GM23338 (cell line): ENCODE results near the gene LGALS14. TPM values are rescaled to one million over a fixed set of nuclear protein-coding genes. Genes with fewer than 3 reads are reported as not detected.

Experiments used
- ATAC-seq: fragments of 200-7000 bp; cut with Tn5 transposase; 3 replicates; pipeline ENCODE4 v1.9.1; 2020
- DNase-seq: peaks from one replicate; pipeline ENCODE4 v3.0.0-alpha.2; 2015; ENCODE audit warnings: low spot score
- H2AFZ ChIP-seq: fragments of 200-600 bp; sonication (generic); 2 replicates; pipeline ENCODE4 v1.8.0; 2016; ENCODE audit warnings: antibody characterized with exemption, mild to moderate bottlenecking, moderate library complexity
- H3F3A ChIP-seq: fragments of 200-600 bp; sonication (generic); replicated peaks from 2 replicates; pipeline ENCODE4 v1.8.0; 2017; ENCODE audit warnings: antibody characterized with exemption, mixed run types, low read depth
- H3K27ac ChIP-seq: fragments of 200-600 bp; sonication (generic); 2 replicates; pipeline ENCODE4 v1.6.1; 2016; ENCODE audit warnings: low read depth
- H3K27me3 ChIP-seq: fragments of 200-600 bp; sonication (generic); 2 replicates; pipeline ENCODE4 v1.8.0; 2016; ENCODE audit warnings: mild to moderate bottlenecking, mixed run types, moderate library complexity; ENCODE audit not compliant: insufficient read depth
- H3K36me3 ChIP-seq: fragments of 200-600 bp; sonication (generic); 2 replicates; pipeline ENCODE4 v1.8.0; 2016; ENCODE audit warnings: mild to moderate bottlenecking; ENCODE audit not compliant: insufficient read depth
- H3K4me1 ChIP-seq: fragments of 200-600 bp; sonication (generic); 2 replicates; pipeline ENCODE4 v1.8.0; 2016; ENCODE audit warnings: mild to moderate bottlenecking, moderate library complexity; ENCODE audit not compliant: insufficient read depth
- H3K4me2 ChIP-seq: fragments of 200-600 bp; sonication (generic); 2 replicates; pipeline ENCODE4 v1.7.1; 2017; ENCODE audit warnings: mixed run types
- H3K4me3 ChIP-seq: fragments of 200-600 bp; sonication (generic); 2 replicates; pipeline ENCODE4 v1.6.1; 2016; ENCODE audit warnings: mixed run types
- H3K79me2 ChIP-seq: fragments of 200-600 bp; sonication (generic); replicated peaks from 2 replicates; pipeline ENCODE4 v1.8.0; 2017; ENCODE audit warnings: mild to moderate bottlenecking; ENCODE audit not compliant: insufficient read depth
- H3K9me2 ChIP-seq: fragments of 200-600 bp; sonication (generic); 2 replicates; pipeline ENCODE4 v1.8.0; 2017; ENCODE audit not compliant: insufficient read depth
- H4K20me1 ChIP-seq: fragments of 200-600 bp; sonication (generic); replicated peaks from 2 replicates; pipeline ENCODE4 v1.8.0; 2017; ENCODE audit warnings: mild to moderate bottlenecking; ENCODE audit not compliant: insufficient read depth
- H3K27ac Mint-ChIP-seq: 2 replicates; pipeline ENCODE4 v1.8.0; 2020; ENCODE audit warnings: inconsistent platforms, mild to moderate bottlenecking, moderate library complexity, mixed read lengths
- H3K27me3 Mint-ChIP-seq: 3 replicates; pipeline ENCODE4 v1.8.0; 2022; ENCODE audit warnings: low read depth, mild to moderate bottlenecking, moderate library complexity, mixed read lengths, inconsistent platforms; ENCODE audit not compliant: insufficient read depth, poor library complexity
- H3K36me3 Mint-ChIP-seq: 3 replicates; pipeline ENCODE4 v1.8.0; 2021; ENCODE audit warnings: low read depth, mild to moderate bottlenecking, inconsistent platforms, moderate library complexity, mixed read lengths
- H3K4me1 Mint-ChIP-seq: 3 replicates; pipeline ENCODE4 v1.8.0; 2020; ENCODE audit warnings: mild to moderate bottlenecking, inconsistent platforms, mixed read lengths
- H3K4me3 Mint-ChIP-seq: 3 replicates; pipeline ENCODE4 v1.8.0; 2021; ENCODE audit warnings: moderate library complexity, mild to moderate bottlenecking, inconsistent platforms, mixed read lengths
- H3K9me3 Mint-ChIP-seq: 3 replicates; pipeline ENCODE4 v1.8.0; 2020; ENCODE audit warnings: moderate library complexity, mild to moderate bottlenecking, inconsistent platforms, mixed read lengths
- EZH2 ChIP-seq: fragments of 200-600 bp; sonication (generic); IDR thresholded peaks from one replicate; pipeline ENCODE4 v1.8.0; 2017; ENCODE audit warnings: antibody characterized with exemption, mild to moderate bottlenecking, low read depth; ENCODE audit not compliant: unreplicated experiment
- EZH2phosphoT487 ChIP-seq: fragments of 200-600 bp; sonication (generic); IDR thresholded peaks from one replicate; pipeline ENCODE4 v1.8.1; 2018; ENCODE audit warnings: antibody characterized with exemption; ENCODE audit not compliant: unreplicated experiment
- NANOG ChIP-seq: IDR thresholded peaks from 2 replicates; pipeline ENCODE4 v1.6.1; 2016; ENCODE audit warnings: antibody characterized with exemption, borderline replicate concordance
- STAT1 ChIP-seq: IDR thresholded peaks from one replicate; pipeline ENCODE4 v1.6.1; 2016; ENCODE audit warnings: antibody characterized with exemption; ENCODE audit not compliant: unreplicated experiment
- ZNF462 ChIP-seq: fragments of 250-450 bp; sonication (Bioruptor Pico); IDR thresholded peaks from 2 replicates; pipeline ENCODE4 v1.5.0; 2020; ENCODE audit warnings: mild to moderate bottlenecking, moderate library complexity
- polyA plus RNA-seq: library from polyadenylated mRNA; unstranded; fragments of >200 nt; fragmentation: Nextera tagmentation; extraction: Ambion mirVana; gene quantifications from 2 replicates; pipeline ENCODE4 v1.2.1, GENCODE V29; 2016
- total RNA-seq: library from RNA; depleted of rRNA; stranded (reverse); fragments of >200 nt; shearing (Covaris generic); gene quantifications from 2 replicates; pipeline ENCODE4 v1.2.3, GENCODE V29; 2014

The LGALS14 gene
- total and polyA plus RNA-seq, 2 experiments from 2014 or later, result not detected

- TF ChIP-seq EZH2 (no peak), EZH2phosphoT487 (no peak), STAT1 (no peak), ZNF462 (CRISPR knock-in tag) (no peak), NANOG (no peak)
Observed at GRCh38 chr19:39740395-39740794, 36.1 kb downstream of the LGALS14 start (continued).

GRCh38 chr19:39745643-39746042, 41.4 kb downstream of the LGALS14 start:
- H3K36me3 ChIP-seq, result no peaks in the 10 kb centered on the region
- Mint-ChIP-seq H3K4me3 (no peak overlapping the region), H3K27ac (no peak overlapping the region), H3K27me3 (no peaks in the 10 kb centered on the region), H3K9me3 (no peaks in the 10 kb centered on the region), H3K4me1 (no peaks in the 10 kb centered on the region), H3K36me3 (no peaks in the 10 kb centered on the region)
- no peak overlapping the region for H2AFZ ChIP-seq
- DNase-seq (no peak), ATAC-seq (no peak)
- H3K4me3 ChIP-seq, result no peak overlapping the region
- no peak overlapping the region for H3K27ac ChIP-seq
- no peaks in the 10 kb centered on the region for H3F3A ChIP-seq
- H3K27me3 ChIP-seq, result no peaks in the 10 kb centered on the region
- no peaks in the 10 kb centered on the region for H3K9me2 ChIP-seq
- H3K4me2 ChIP-seq, result no peak overlapping the region
- H3K4me1 ChIP-seq, result no peaks in the 10 kb centered on the region
- H3K79me2 ChIP-seq, result no peaks in the 10 kb centered on the region
- H4K20me1 ChIP-seq, result no peaks in the 10 kb centered on the region
- TF ChIP-seq EZH2, result no peak
